ENCODE results near the gene TMEM101. TPM values are rescaled to one million over a fixed set of nuclear protein-coding genes. Genes with fewer than 3 reads are reported as not detected.

TMEM101 gene
- total and polyA plus RNA-seq, 2 of the 13 experiments (the other 11 are each of a cell fraction or from before 2014, with no cell fraction given), result 72.0 to 100 TPM

GRCh38 chr17:43983515-43984411, 31.0 kb downstream of the TMEM101 start (continued):
- peak; percentile 97 for TF ChIP-seq ZNF333 (CRISPR knock-in tag; IDR thresholded peaks at IDR 0.05; ENCODE audit: borderline replicate concordance)
- TF ChIP-seq MYC (CRISPR knock-in tag; IDR thresholded peaks at IDR 0.05; ENCODE audit: borderline replicate concordance), result peak; percentile 94
- TF ChIP-seq FUBP1 (CRISPR knock-in tag; IDR thresholded peaks at IDR 0.05; ENCODE audit: borderline replicate concordance), result peak; percentile 92; the same call in 1 of the 2 replicates
- peak; percentile 89 for TF ChIP-seq POGZ (CRISPR knock-in tag; IDR thresholded peaks at IDR 0.05)
- 0 out of 2 replicates have a peak, but pooled peaks have one; percentile 19 for TF ChIP-seq SP2 (CRISPR knock-in tag; IDR thresholded peaks at IDR 0.05)
- 0 out of 2 replicates have a peak, but pooled peaks have one; percentile 45 for TF ChIP-seq HDAC6 (IDR thresholded peaks at IDR 0.05; ENCODE audit: low read depth, low read length)
- 0 out of 2 replicates have a peak, but pooled peaks have one; percentile 72 for TF ChIP-seq RFXAP (CRISPR knock-in tag; IDR thresholded peaks at IDR 0.05; ENCODE audit: borderline replicate concordance)
- TF ChIP-seq HNRNPUL1 (IDR thresholded peaks at IDR 0.05; ENCODE audit: low read depth, low read length), result peak; percentile 50; the same call in 1 of the 2 replicates
- TF ChIP-seq U2AF1 (optimal IDR thresholded peaks at IDR 0.05; ENCODE audit: low read depth, low read length), result no peak
- peak; percentile 93; the same call in 1 of the 2 replicates for TF ChIP-seq IRF9 (CRISPR knock-in tag; IDR thresholded peaks at IDR 0.05; ENCODE audit: borderline replicate concordance)
- TF ChIP-seq ISX (CRISPR knock-in tag; conservative IDR thresholded peaks at IDR 0.05), result no peak
- no peak for TF ChIP-seq NFYB (CRISPR knock-in tag; IDR thresholded peaks at IDR 0.05)
- peak; percentile 96; the same call in 1 of the 2 replicates for TF ChIP-seq ZNF816 (CRISPR knock-in tag; IDR thresholded peaks at IDR 0.05; ENCODE audit: borderline replicate concordance)
- TF ChIP-seq ZBTB4 (CRISPR knock-in tag; IDR thresholded peaks at IDR 0.05; ENCODE audit: borderline replicate concordance), result no peak
- TF ChIP-seq ZNF850 (CRISPR knock-in tag; conservative IDR thresholded peaks at IDR 0.05), result 0 out of 2 replicates have a peak, but pooled peaks have one; percentile 36
- TF ChIP-seq IKZF4 (CRISPR knock-in tag; IDR thresholded peaks at IDR 0.05; ENCODE audit: borderline replicate concordance, low read depth, not compliant biosample characterization), result peak; percentile 40

Measured in HepG2 (cell line).